Effector memory CD4-positive, alpha-beta T cell (primary cell): Measurements from ENCODE around the gene DRG2.

ENCODE experiments used
- DNase-seq, 3 donors: peaks; one replicate each; pipeline ENCODE4 v3.0.0-alpha.2; 2020
- H3K27ac ChIP-seq: 2 replicates; pipeline ENCODE4 v1.7.0; 2013; ENCODE audit warnings: mild to moderate bottlenecking, low read length, moderate library complexity; ENCODE audit not compliant: insufficient read depth, poor library complexity, severe bottlenecking
- H3K27me3 ChIP-seq: replicated peaks from 2 replicates; pipeline ENCODE4 v1.7.0; 2013; ENCODE audit warnings: mild to moderate bottlenecking, low read length; ENCODE audit not compliant: insufficient read depth, control insufficient read depth, poor library complexity, severe bottlenecking
- H3K36me3 ChIP-seq: 2 replicates; pipeline ENCODE4 v1.7.0; 2013; ENCODE audit warnings: mild to moderate bottlenecking, low read length, moderate library complexity; ENCODE audit not compliant: control insufficient read depth, insufficient read depth
- H3K4me1 ChIP-seq: 2 replicates; pipeline ENCODE4 v1.7.0; 2013; ENCODE audit warnings: low read length, mild to moderate bottlenecking; ENCODE audit not compliant: control insufficient read depth, insufficient read depth, poor library complexity, severe bottlenecking
- H3K4me3 ChIP-seq: 2 replicates; pipeline ENCODE4 v1.7.0; 2013; ENCODE audit warnings: low read length, low read depth, mild to moderate bottlenecking; ENCODE audit not compliant: insufficient read depth, poor library complexity, severe bottlenecking
- H3K9me3 ChIP-seq: 2 replicates; pipeline ENCODE4 v1.7.0; 2013; ENCODE audit warnings: mild to moderate bottlenecking, low read length, moderate library complexity; ENCODE audit not compliant: control insufficient read depth

DRG2 gene

DNA sequence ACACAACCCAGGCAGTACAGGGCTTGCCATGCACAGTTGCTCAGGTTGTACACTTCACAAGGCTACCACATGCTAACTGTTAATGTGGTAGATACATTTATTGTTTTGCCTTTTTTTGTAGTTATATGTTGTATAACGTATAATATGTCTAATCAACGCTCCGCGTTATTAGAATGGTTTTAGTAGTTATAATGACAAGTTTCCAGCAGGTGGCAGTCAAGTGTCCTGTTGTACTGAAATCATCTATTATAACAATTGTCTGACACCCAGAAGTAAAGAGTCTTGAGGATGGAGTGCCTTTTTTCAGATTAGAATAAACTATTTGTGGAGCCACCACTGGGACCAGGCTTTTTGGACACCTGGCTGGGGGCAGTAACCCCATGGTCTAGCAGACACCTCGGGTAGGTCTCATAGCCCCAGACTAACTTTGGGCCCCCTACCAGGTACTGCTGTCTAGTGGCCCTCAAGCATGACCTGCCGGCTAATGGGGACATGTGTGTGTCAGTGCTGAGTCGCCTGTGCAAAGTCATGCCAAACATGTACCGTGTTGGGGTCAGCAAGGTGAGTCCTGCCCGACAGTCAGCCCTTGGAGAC lies 53.6 kb downstream of the DRG2 start:
- Histone ChIP-seq H3K27me3 (no peaks in the 10 kb centered on the region), H3K9me3 (no peaks in the 10 kb centered on the region), H3K36me3 (no peaks in the 10 kb centered on the region), H3K4me1 (peaks cover 3% of the 10 kb centered on the region), H3K4me3 (no peak overlapping the region), H3K27ac (no peak overlapping the region)
- peak in 1 of 3 donors; percentile 20 for DNase-seq

- Histone ChIP-seq H3K9me3 (no peaks in the 10 kb centered on the region), H3K27ac (no peak overlapping the region), H3K4me1 (peaks cover 3% of the 10 kb centered on the region), H3K36me3 (no peaks in the 10 kb centered on the region), H3K4me3 (no peak overlapping the region), H3K27me3 (no peaks in the 10 kb centered on the region)
- no peak for DNase-seq
Measured at GRCh38 chr17:18142417-18142816, 54.7 kb downstream of the DRG2 start.

- H3K4me1 ChIP-seq: peaks cover 3% of the 10 kb centered on the region
- H3K4me3 ChIP-seq: no peak overlapping the region
- H3K27me3 ChIP-seq: no peaks in the 10 kb centered on the region
- no peaks in the 10 kb centered on the region for H3K9me3 ChIP-seq
- no peaks in the 10 kb centered on the region for H3K36me3 ChIP-seq
- no peak overlapping the region for H3K27ac ChIP-seq
- no peak for DNase-seq
Measured at GRCh38 chr17:18143044-18143936, 55.5 kb downstream of the DRG2 start.

DNA sequence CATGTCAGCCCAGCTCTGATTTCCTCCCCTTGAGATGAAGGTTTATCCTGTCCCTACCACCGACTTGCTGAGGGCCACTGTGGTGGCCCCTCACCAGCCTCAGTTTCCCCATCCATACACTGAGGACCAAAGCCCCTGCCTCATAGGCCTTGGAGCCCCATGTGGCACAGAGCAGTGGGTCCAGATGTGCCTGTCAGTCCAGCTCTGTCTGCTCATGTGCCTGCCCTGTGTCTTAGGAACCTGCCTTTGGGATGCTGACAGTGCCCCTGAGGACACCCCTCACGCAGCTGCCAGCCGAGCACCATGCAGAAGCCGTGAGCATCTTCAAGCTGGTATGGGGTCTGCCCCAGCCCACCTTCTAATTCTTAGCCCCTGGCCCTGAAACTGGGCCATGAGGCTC lies 56.5 kb downstream of the DRG2 start:
- H3K4me3 ChIP-seq: no peak overlapping the region
- DNase-seq: no peak
- no peaks in the 10 kb centered on the region for H3K36me3 ChIP-seq
- H3K4me1 ChIP-seq: peaks cover 3% of the 10 kb centered on the region
- no peaks in the 10 kb centered on the region for H3K9me3 ChIP-seq
- H3K27me3 ChIP-seq: no peaks in the 10 kb centered on the region
- no peak overlapping the region for H3K27ac ChIP-seq

- H3K4me3 ChIP-seq: no peak overlapping the region
- H3K36me3 ChIP-seq: no peaks in the 10 kb centered on the region
- no peaks in the 10 kb centered on the region for H3K9me3 ChIP-seq
- H3K27ac ChIP-seq: no peak overlapping the region
- peaks cover 3% of the 10 kb centered on the region for H3K4me1 ChIP-seq
- DNase-seq: no peak
- no peaks in the 10 kb centered on the region for H3K27me3 ChIP-seq
Measured at GRCh38 chr17:18144855-18145254, 57.1 kb downstream of the DRG2 start.

DNA sequence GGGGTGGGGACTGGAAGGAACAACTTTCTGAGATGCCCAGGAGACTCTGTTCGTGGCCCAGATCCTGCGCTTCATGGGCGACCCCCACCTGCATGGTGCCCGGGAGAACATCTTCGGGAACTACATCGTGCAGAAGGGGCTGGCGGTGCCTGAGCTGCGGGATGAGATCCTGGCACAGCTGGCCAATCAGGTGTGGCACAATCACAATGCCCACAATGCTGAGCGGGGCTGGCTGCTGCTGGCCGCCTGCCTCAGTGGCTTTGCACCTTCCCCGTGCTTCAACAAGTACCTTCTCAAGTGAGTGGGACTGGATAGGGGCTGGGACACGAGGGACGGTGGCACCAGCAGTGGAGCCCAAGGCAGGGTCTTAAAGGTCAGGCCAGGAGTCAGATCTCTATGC lies 58.1 kb downstream of the DRG2 start:
- Histone ChIP-seq H3K27ac (no peak overlapping the region), H3K9me3 (no peaks in the 10 kb centered on the region), H3K27me3 (no peaks in the 10 kb centered on the region), H3K36me3 (no peaks in the 10 kb centered on the region), H3K4me1 (peaks cover 3% of the 10 kb centered on the region), H3K4me3 (no peak overlapping the region)
- no peak for DNase-seq

GRCh38 chr17:18146259-18146658 lies 58.5 kb downstream of the DRG2 start:
- DNase-seq: no peak
- no peaks in the 10 kb centered on the region for H3K27me3 ChIP-seq
- H3K4me1 ChIP-seq: no peaks in the 10 kb centered on the region
- H3K9me3 ChIP-seq: no peaks in the 10 kb centered on the region
- H3K36me3 ChIP-seq: no peaks in the 10 kb centered on the region
- H3K4me3 ChIP-seq: no peak overlapping the region
- no peak overlapping the region for H3K27ac ChIP-seq

GRCh38 chr17:18146980-18147379 lies 59.2 kb downstream of the DRG2 start:
- Histone ChIP-seq H3K27ac (no peak overlapping the region), H3K9me3 (no peaks in the 10 kb centered on the region), H3K4me1 (no peaks in the 10 kb centered on the region), H3K27me3 (no peaks in the 10 kb centered on the region), H3K4me3 (no peak overlapping the region), H3K36me3 (no peaks in the 10 kb centered on the region)
- DNase-seq: no peak

DNA sequence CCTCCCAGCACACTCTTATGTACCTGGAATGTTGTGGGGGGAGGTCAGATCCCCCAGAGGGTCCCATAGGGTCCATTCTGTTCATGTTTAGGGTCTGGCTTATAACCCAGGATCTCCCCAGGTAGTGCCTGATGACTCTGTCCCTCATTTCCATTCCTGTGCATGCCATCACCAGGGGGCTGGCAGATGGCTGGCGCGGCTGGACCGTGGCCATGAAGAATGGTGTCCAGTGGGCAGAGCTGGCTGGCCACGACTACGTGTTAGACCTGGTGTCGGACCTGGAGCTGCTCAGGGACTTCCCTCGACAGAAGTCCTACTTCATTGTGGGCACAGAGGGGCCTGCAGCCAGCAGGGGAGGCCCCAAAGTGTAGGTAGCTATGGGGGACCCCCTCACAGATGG lies 60.8 kb downstream of the DRG2 start:
- H3K4me1 ChIP-seq: no peaks in the 10 kb centered on the region
- no peak overlapping the region for H3K27ac ChIP-seq
- no peak for DNase-seq
- H3K27me3 ChIP-seq: no peaks in the 10 kb centered on the region
- no peaks in the 10 kb centered on the region for H3K36me3 ChIP-seq
- no peaks in the 10 kb centered on the region for H3K9me3 ChIP-seq
- H3K4me3 ChIP-seq: no peak overlapping the region

DNA sequence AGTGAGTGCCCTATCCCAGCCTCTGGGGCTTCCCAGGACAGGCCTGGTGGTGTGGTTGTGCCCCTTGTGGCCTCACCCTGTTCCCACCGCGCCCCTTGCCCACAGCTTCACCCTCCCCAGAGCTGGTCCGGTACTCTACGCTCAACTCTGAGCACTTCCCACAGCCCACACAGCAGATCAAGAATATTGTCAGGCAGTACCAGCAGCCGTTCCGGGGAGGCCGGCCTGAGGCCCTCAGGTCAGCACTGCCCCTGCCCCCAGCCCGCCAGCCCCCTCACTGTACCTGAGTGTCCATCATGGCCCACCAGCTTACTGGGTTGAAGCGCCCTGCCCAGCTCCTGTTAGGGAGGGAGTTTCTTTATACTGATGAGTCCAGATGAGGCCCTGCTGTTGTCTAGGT lies 63.5 kb downstream of the DRG2 start:
- H3K27me3 ChIP-seq: no peaks in the 10 kb centered on the region
- H3K36me3 ChIP-seq: no peaks in the 10 kb centered on the region
- no peak overlapping the region for H3K4me3 ChIP-seq
- H3K9me3 ChIP-seq: no peaks in the 10 kb centered on the region
- H3K4me1 ChIP-seq: no peaks in the 10 kb centered on the region
- H3K27ac ChIP-seq: no peak overlapping the region
- DNase-seq: no peak
